Mucosa of rectum (tissue), 2 donors: ENCODE results near the gene MAGI1.

Source experiments
- H3K27ac ChIP-seq, 2 donors: one replicate each; pipeline ENCODE4 v1.7.0; 2013; ENCODE audit warnings: inconsistent platforms in 2 of 2, low read depth in 2 of 2, low read length in 2 of 2
- H3K27me3 ChIP-seq, 2 donors: one replicate each; pipeline ENCODE4 v1.7.0; 2013; ENCODE audit warnings: low read length in 2 of 2; ENCODE audit not compliant: control insufficient read depth in 2 of 2, insufficient read depth in 2 of 2
- H3K36me3 ChIP-seq, 2 donors: one replicate each; pipeline ENCODE4 v1.7.0; 2013; ENCODE audit warnings: low read length in 2 of 2; ENCODE audit not compliant: control insufficient read depth in 2 of 2, insufficient read depth in 2 of 2
- H3K4me1 ChIP-seq, 2 donors: one replicate each; pipeline ENCODE4 v1.7.0; 2013; ENCODE audit warnings: low read length in 2 of 2, mild to moderate bottlenecking in 1 of 2; ENCODE audit not compliant: control insufficient read depth in 2 of 2, insufficient read depth in 2 of 2
- H3K4me3 ChIP-seq, 2 donors: one replicate each; pipeline ENCODE4 v1.7.0; 2013; ENCODE audit warnings: low read length in 2 of 2
- H3K9ac ChIP-seq, 2 donors: one replicate each; pipeline ENCODE4 v1.7.0; 2013; ENCODE audit warnings: low read length in 2 of 2, low read depth in 1 of 2, mild to moderate bottlenecking in 1 of 2
- H3K9me3 ChIP-seq, 2 donors: one replicate each; pipeline ENCODE4 v1.7.0; 2013; ENCODE audit warnings: low read length in 2 of 2; ENCODE audit not compliant: control insufficient read depth in 2 of 2
- donor health status: healthy.
- donor health status: Normal muscosa, but diverticular disease.

The MAGI1 gene

GRCh38 chr3:65305836-65306235 is 732.9 kb downstream of the MAGI1 start:
- Histone ChIP-seq H3K27ac (no peak overlapping the region), H3K4me1 (no peaks in the 10 kb centered on the region), H3K9me3 (no peaks in the 10 kb centered on the region), H3K27me3 (no peaks in the 10 kb centered on the region), H3K9ac (no peak overlapping the region), H3K4me3 (no peak overlapping the region), H3K36me3 (no peaks in the 10 kb centered on the region)
